Measurements from ENCODE around the gene AQR. TPM values are rescaled to one million over a fixed set of nuclear protein-coding genes. Genes with fewer than 3 reads are reported as not detected.

Gene AQR
- total and polyA plus RNA-seq, 2 of the 8 experiments (the other 6 are each of a cell fraction or from before 2014, with no cell fraction given): 34.5 to 57.6 TPM

- no peak for DNase-seq (ENCODE audit: low read depth in 1 of 2, low spot score in 2 of 2)
- POLR2A ChIA-PET (ENCODE audit: partially characterized antibody): interaction anchor here (1.3 kb wide), 1 partner anchor 13 kb away, joined by 4 read pairs; no protein-coding TSS in a partner anchor
- H3K4me1 ChIP-seq (replicated peaks in 1 of 4; ENCODE audit: control insufficient read depth in 3 of 4, insufficient read depth in 4 of 4, low read length in 3 of 4): peaks cover 0 to 7% (median 2%) of the 10 kb centered on the region in 4 experiments; a peak in 1 of 7 replicates
- no peak overlapping the region for H3K23ac ChIP-seq (ENCODE audit: insufficient read length)
- no peak overlapping the region for H2BK20ac ChIP-seq (ENCODE audit: low read length)
- no peak overlapping the region for H2BK5ac ChIP-seq (ENCODE audit: low read depth, low read length)
- no peaks in the 10 kb centered on the region for H3K9me3 ChIP-seq (ENCODE audit: insufficient read depth in 2 of 2, low read depth in 1 of 2, low read length in 1 of 2)
- H3K4me2 ChIP-seq (ENCODE audit: insufficient read depth in 1 of 2, low read depth in 2 of 2, low read length in 2 of 2): no peak overlapping the region
- H2AK5ac ChIP-seq (ENCODE audit: low read depth, low read length): no peak overlapping the region
- 92% methylated on average over 1 of the region's 1 CpG; no CpG with 5 or more reads in 1 of the 2 experiments for WGBS, 2 experiments (ENCODE audit: extremely low coverage in 1 of 2, insufficient coverage in 1 of 2, insufficient read length in 1 of 2, insufficient replicate concordance in 2 of 2, low coverage in 1 of 2, low lambda C conversion rate in 2 of 2, missing lambda C conversion rate in 1 of 2)
- no peak overlapping the region for H2BK120ac ChIP-seq (replicated peaks; ENCODE audit: low read depth, low read length)
- no peaks in the 10 kb centered on the region for H3K27me3 ChIP-seq (replicated peaks in 1 of 4; ENCODE audit: control insufficient read depth in 3 of 4, extremely low read depth in 1 of 4, insufficient read depth in 3 of 4, low read length in 3 of 4)
- no peak overlapping the region for H3K56ac ChIP-seq (replicated peaks; ENCODE audit: insufficient read length, low read depth, low read length)
- no peaks in the 10 kb centered on the region for H3K36me3 ChIP-seq (ENCODE audit: control insufficient read depth in 2 of 4, insufficient read depth in 4 of 4, low read length in 3 of 4)
- CTCF ChIA-PET (ENCODE audit: partially characterized antibody): interaction anchor here (0.7 to 2.0 kb wide), 3 partner anchors 9 to 89 kb away, joined by 3 to 8 read pairs (median 4); no protein-coding TSS in a partner anchor
- no peaks in the 10 kb centered on the region for H3K23me2 ChIP-seq (ENCODE audit: low read depth, low read length)
- no peak overlapping the region for H4K5ac ChIP-seq (ENCODE audit: insufficient read length, low read depth, low read length)
- H3K18ac ChIP-seq (ENCODE audit: extremely low read depth, low read length): no peak overlapping the region
- TF ChIP-seq CEBPB (IDR thresholded peaks at IDR 0.05; ENCODE audit: low read depth, low read length) (no peak), RAD21 (IDR thresholded peaks at IDR 0.05 in 1 of 2, conservative IDR thresholded peaks at IDR 0.05 in 1 of 2; ENCODE audit: low read depth in 2 of 2, low read length in 2 of 2) (no peak), ZNF274 (IDR thresholded peaks at IDR 0.05; ENCODE audit: borderline replicate concordance, extremely low read depth, low read length) (no peak), TCF12 (IDR thresholded peaks at IDR 0.05; ENCODE audit: low read depth, low read length) (no peak), SIRT6 (IDR thresholded peaks at IDR 0.05; ENCODE audit: low read length) (no peak), SUZ12 (IDR thresholded peaks at IDR 0.05; ENCODE audit: low read length) (no peak), POLR2A (IDR thresholded peaks at IDR 0.05; ENCODE audit: control extremely low read depth in 1 of 2, low read depth in 2 of 2, low read length in 2 of 2) (no peak), JUN (IDR thresholded peaks at IDR 0.05; ENCODE audit: low read depth, low read length) (no peak), CHD1 (IDR thresholded peaks at IDR 0.05; ENCODE audit: low read depth, low read length) (no peak), SRF (IDR thresholded peaks at IDR 0.05; ENCODE audit: low read depth, low read length) (no peak), BRCA1 (IDR thresholded peaks at IDR 0.05; ENCODE audit: low read depth, low read length) (no peak)
- FAIRE-seq: no peak
- no peak overlapping the region for H3K4me3 ChIP-seq (ENCODE audit: extremely low read depth in 1 of 4, insufficient read depth in 2 of 4, low read depth in 3 of 4, low read length in 4 of 4)
- H2BK12ac ChIP-seq (ENCODE audit: low read depth, low read length): no peak overlapping the region
- no peak overlapping the region for H3K14ac ChIP-seq (ENCODE audit: insufficient read length)
- no peaks in the 10 kb centered on the region for H3K79me1 ChIP-seq (ENCODE audit: low read depth, low read length)
- H4K20me1 ChIP-seq (replicated peaks in 1 of 2; ENCODE audit: control insufficient read depth in 1 of 2, insufficient read depth in 2 of 2, low read length in 2 of 2): no peaks in the 10 kb centered on the region
- no peak overlapping the region for H3K27ac ChIP-seq (ENCODE audit: low read depth, low read length)
- H3K4ac ChIP-seq (replicated peaks; ENCODE audit: insufficient read length, low read depth, low read length): no peak overlapping the region
- H2AFZ ChIP-seq (ENCODE audit: low read length): no peak overlapping the region
- H4K91ac ChIP-seq (replicated peaks; ENCODE audit: insufficient read length, low read length): no peak overlapping the region
- no peak overlapping the region for H3K9ac ChIP-seq (replicated peaks in 1 of 4; ENCODE audit: extremely low read depth in 1 of 4, low read depth in 3 of 4, low read length in 3 of 4)
- H4K8ac ChIP-seq (ENCODE audit: extremely low read depth, insufficient read depth, low read length): no peak overlapping the region
- no peak overlapping the region for H2BK15ac ChIP-seq (ENCODE audit: low read length)
- H3K79me2 ChIP-seq (ENCODE audit: control insufficient read depth in 1 of 2, insufficient read depth in 2 of 2, low read length in 2 of 2): no peaks in the 10 kb centered on the region
Measured at GRCh38 chr15:34802371-34802770, 167.2 kb downstream of the AQR start.
